BLaER1 treated with 17β-estradiol and CSF1 and Interleukin-3, amounts not matched to agents 10 nM and 100 nM (cell line): ENCODE results near the gene PGLYRP4.

Experiments used
- H3K27ac ChIP-seq, 11 experiments: shearing (Covaris generic); formaldehyde crosslinking; 2 replicates each; pipeline ENCODE4 v1.8.1; 2022
- H3K27me3 ChIP-seq, 11 experiments: shearing (Covaris generic); formaldehyde crosslinking; 2 replicates each; pipeline ENCODE4 v1.8.1; 2022
- H3K36me3 ChIP-seq, 11 experiments: shearing (Covaris generic); formaldehyde crosslinking; 2 replicates each; pipeline ENCODE4 v1.8.1; 2022
- H3K4me1 ChIP-seq, 10 experiments: shearing (Covaris generic); formaldehyde crosslinking; 2 replicates each; pipeline ENCODE4 v1.8.1; 2022
- H3K4me2 ChIP-seq, 11 experiments: shearing (Covaris generic); formaldehyde crosslinking; 2 replicates each; pipeline ENCODE4 v1.8.1; 2022
- H3K4me3 ChIP-seq, 10 experiments: shearing (Covaris generic); formaldehyde crosslinking; 2 replicates each; pipeline ENCODE4 v1.8.1; 2022
- H3K9ac ChIP-seq, 11 experiments: shearing (Covaris generic); formaldehyde crosslinking; 2 replicates each; pipeline ENCODE4 v1.8.1; 2022
- H3K9me3 ChIP-seq, 11 experiments: shearing (Covaris generic); formaldehyde crosslinking; replicated peaks in 1 of 11; 2 replicates each; pipeline ENCODE4 v1.8.1; 2022
- H4K20me1 ChIP-seq, 11 experiments: shearing (Covaris generic); formaldehyde crosslinking; 2 replicates each; pipeline ENCODE4 v1.8.1; 2022
- Cebpa-rat ChIP-seq, 11 experiments: shearing (Covaris generic); IDR thresholded peaks; 2 replicates each; pipeline ENCODE4 v1.8.1; 2022

Gene PGLYRP4

DNA sequence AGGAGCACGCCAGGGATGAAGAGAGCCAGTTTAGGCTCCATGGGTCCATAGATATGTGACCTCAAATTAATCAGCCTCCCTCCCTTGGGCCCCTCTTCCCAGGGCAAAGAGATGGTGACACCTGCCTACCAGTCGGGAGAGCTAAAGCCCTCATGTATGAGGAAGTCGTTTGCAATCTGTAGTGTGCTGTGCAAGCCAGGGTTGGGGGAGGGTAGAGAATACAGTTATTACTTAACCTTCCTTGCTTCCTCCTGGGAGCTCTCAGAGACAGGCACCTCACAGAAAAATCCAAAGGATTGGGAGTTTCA is 4.0 kb downstream of the PGLYRP4 start:
- Histone ChIP-seq H3K9ac (no peak overlapping the region), H3K9me3 (no peaks in the 10 kb centered on the region), H3K4me1 (peaks cover 63 to 78% (median 70%) of the 10 kb centered on the region in 10 experiments), H3K4me3 (no peak overlapping the region), H3K27ac (no peak overlapping the region; a peak in 2 of 22 replicates), H3K36me3 (no peaks in the 10 kb centered on the region), H3K4me2 (peak overlapping the region; percentile 63 to 94 (median 86)), H3K27me3 (peaks cover 0 to 15% (median 0%) of the 10 kb centered on the region in 11 experiments; a peak in 5 of 22 replicates), H4K20me1 (peaks cover 0 to 9% (median 0%) of the 10 kb centered on the region in 11 experiments; a peak in 2 of 22 replicates)
- peak in 1 of 11 experiments; percentile 17; a peak in 1 of 22 replicates for TF ChIP-seq Cebpa-rat (IDR thresholded peaks at IDR 0.05)

GRCh38 chr1:153343811-153344717 is 4.6 kb downstream of the PGLYRP4 start:
- Histone ChIP-seq H3K27ac (peak overlapping the region in 2 of 11 experiments; percentile 27 to 31; a peak in 3 of 22 replicates), H3K4me2 (peak overlapping the region; percentile 63 to 94 (median 86)), H3K4me1 (peaks cover 65 to 78% (median 70%) of the 10 kb centered on the region in 10 experiments), H3K4me3 (no peak overlapping the region), H4K20me1 (peaks cover 0 to 9% (median 0%) of the 10 kb centered on the region in 11 experiments; a peak in 2 of 22 replicates), H3K9ac (no peak overlapping the region), H3K9me3 (0 out of 22 replicates have a peak, but pooled peaks cover 0 to 2% (median 0%) of the 10 kb centered on the region in 11 experiments), H3K36me3 (no peaks in the 10 kb centered on the region), H3K27me3 (peaks cover 0 to 15% (median 0%) of the 10 kb centered on the region in 11 experiments; a peak in 5 of 22 replicates)
- no peak for TF ChIP-seq Cebpa-rat (IDR thresholded peaks at IDR 0.05)

DNA sequence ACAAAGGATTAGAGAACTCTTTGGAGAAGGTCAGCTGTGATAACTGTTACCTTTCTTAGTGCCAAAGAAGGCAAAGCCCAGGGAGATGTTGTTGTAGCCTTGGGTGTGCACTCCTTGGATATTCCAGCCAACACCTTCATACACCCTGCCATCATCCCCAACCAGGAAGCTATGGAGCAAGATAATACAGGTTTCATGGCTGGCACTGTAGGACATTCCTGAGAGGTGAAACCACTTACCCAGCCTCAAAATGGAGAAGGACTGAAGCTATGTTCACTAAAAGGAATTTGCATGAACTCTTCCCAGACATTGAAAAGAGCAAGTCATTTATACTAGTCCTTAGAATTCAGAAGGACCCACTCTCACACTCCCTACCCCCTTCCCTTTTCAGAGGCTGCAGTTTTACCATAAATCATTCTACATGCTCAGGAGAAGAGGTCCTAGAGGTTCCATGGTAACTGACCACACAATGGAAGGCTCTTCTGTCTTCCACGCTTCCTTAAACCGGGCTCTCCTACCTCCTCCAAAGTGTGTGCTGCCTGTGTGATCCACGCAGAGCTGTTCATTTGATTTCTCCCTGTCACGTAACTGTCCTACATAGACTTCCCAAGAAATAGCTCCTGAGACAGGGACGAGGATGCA is 5.5 kb downstream of the PGLYRP4 start:
- peak overlapping the region; percentile 61 to 94 (median 86) for H3K4me2 ChIP-seq
- peaks cover 0 to 11% (median 0%) of the 10 kb centered on the region in 11 experiments; a peak in 3 of 22 replicates for H3K9me3 ChIP-seq
- H3K9ac ChIP-seq = no peak overlapping the region
- H3K4me1 ChIP-seq = peaks cover 74 to 85% (median 78%) of the 10 kb centered on the region in 10 experiments
- H3K27ac ChIP-seq = no peak overlapping the region
- TF ChIP-seq Cebpa-rat (IDR thresholded peaks at IDR 0.05) = no peak
- H3K4me3 ChIP-seq = no peak overlapping the region
- H3K27me3 ChIP-seq = peaks cover 0 to 15% (median 0%) of the 10 kb centered on the region in 11 experiments; a peak in 5 of 22 replicates
- peaks cover 0 to 9% (median 0%) of the 10 kb centered on the region in 11 experiments; a peak in 2 of 22 replicates for H4K20me1 ChIP-seq
- H3K36me3 ChIP-seq = no peaks in the 10 kb centered on the region

DNA sequence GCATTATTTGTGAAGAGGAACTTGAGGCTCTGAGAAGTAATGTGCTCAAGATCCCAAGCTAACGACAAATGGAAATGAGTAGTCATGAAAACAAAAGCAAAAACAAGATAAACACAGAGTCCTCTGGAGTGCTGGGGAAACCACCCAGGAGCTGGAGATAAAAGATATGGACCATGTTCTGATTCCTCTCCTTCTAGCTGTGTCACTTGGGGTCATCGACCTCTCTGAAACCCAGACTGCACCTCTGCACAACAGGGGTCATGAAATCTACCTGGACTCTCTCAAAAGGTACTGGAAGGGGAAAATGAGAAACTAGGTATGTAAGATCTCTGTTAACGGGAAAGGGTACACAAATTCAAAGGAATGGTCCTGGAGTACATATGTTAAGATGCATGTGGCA is 6.5 kb downstream of the PGLYRP4 start:
- H3K27me3 ChIP-seq = peaks cover 0 to 15% (median 0%) of the 10 kb centered on the region in 11 experiments; a peak in 5 of 22 replicates
- H4K20me1 ChIP-seq = peaks cover 0 to 9% (median 0%) of the 10 kb centered on the region in 11 experiments; a peak in 2 of 22 replicates
- H3K9ac ChIP-seq = no peak overlapping the region
- H3K4me1 ChIP-seq = peaks cover 74 to 88% (median 79%) of the 10 kb centered on the region in 10 experiments
- TF ChIP-seq Cebpa-rat (IDR thresholded peaks at IDR 0.05) = no peak
- peak overlapping the region; percentile 61 to 94 (median 86) for H3K4me2 ChIP-seq
- H3K9me3 ChIP-seq = peaks cover 0 to 20% (median 5%) of the 10 kb centered on the region in 11 experiments; a peak in 9 of 22 replicates
- no peaks in the 10 kb centered on the region for H3K36me3 ChIP-seq
- H3K27ac ChIP-seq = no peak overlapping the region
- H3K4me3 ChIP-seq = no peak overlapping the region

DNA sequence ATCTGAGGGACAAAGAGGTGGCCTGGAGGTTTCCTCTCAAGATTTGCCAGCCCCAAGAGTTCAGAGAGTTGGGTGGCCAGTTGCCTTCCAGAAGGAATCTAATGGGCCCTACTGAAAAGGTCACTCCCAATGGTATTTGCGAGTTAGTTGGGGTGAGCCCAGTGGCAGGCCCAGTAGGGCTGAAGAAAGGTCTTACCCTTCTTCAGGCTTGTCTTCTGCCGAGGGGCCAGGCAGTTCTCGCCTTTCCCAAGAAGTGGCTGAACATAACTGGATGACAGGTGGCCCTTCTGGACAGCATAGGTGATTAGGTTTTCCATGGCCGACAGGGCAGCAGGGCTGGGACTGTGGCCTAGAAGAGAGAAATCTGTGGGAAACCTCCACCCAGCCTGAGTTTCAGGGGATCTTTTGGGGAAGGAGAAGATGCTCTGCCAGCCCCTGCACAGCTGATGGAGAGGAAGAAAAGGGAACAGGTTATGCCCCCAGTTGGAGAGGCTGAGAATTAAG is 7.2 kb downstream of the PGLYRP4 start:
- Histone ChIP-seq H3K27me3 (peaks cover 0 to 10% (median 0%) of the 10 kb centered on the region in 11 experiments; a peak in 4 of 22 replicates), H3K4me2 (peak overlapping the region; percentile 61 to 94 (median 86); a peak in 21 of 22 replicates), H4K20me1 (peaks cover 0 to 9% (median 0%) of the 10 kb centered on the region in 11 experiments; a peak in 2 of 22 replicates), H3K36me3 (no peaks in the 10 kb centered on the region), H3K27ac (no peak overlapping the region), H3K9me3 (peaks cover 0 to 25% (median 9%) of the 10 kb centered on the region in 11 experiments; a peak in 9 of 22 replicates), H3K4me1 (peaks cover 74 to 90% (median 77%) of the 10 kb centered on the region in 10 experiments), H3K9ac (no peak overlapping the region), H3K4me3 (no peak overlapping the region)
- no peak for TF ChIP-seq Cebpa-rat (IDR thresholded peaks at IDR 0.05)

GRCh38 chr1:153340356-153340755 is 8.3 kb downstream of the PGLYRP4 start:
- Histone ChIP-seq H3K27me3 (no peaks in the 10 kb centered on the region; a peak in 1 of 22 replicates), H3K4me3 (peak overlapping the region in 1 of 10 experiments; percentile 8; a peak in 1 of 20 replicates), H3K4me2 (peak overlapping the region; percentile 59 to 90 (median 82)), H3K36me3 (no peaks in the 10 kb centered on the region), H3K9ac (no peak overlapping the region), H3K9me3 (peaks cover 0 to 25% (median 14%) of the 10 kb centered on the region in 11 experiments; a peak in 9 of 22 replicates), H3K4me1 (peaks cover 62 to 80% (median 66%) of the 10 kb centered on the region in 10 experiments), H4K20me1 (peaks cover 0 to 4% (median 0%) of the 10 kb centered on the region in 11 experiments; a peak in 2 of 22 replicates), H3K27ac (peak overlapping the region in 3 of 11 experiments; percentile 4 to 48 (median 8); a peak in 2 of 22 replicates)
- no peak for TF ChIP-seq Cebpa-rat (IDR thresholded peaks at IDR 0.05)

- Histone ChIP-seq H3K9ac (peak overlapping the region in 1 of 11 experiments; percentile 21; a peak in 1 of 22 replicates), H3K4me1 (peaks cover 57 to 74% (median 61%) of the 10 kb centered on the region in 10 experiments), H3K9me3 (peaks cover 0 to 25% (median 14%) of the 10 kb centered on the region in 11 experiments; a peak in 9 of 22 replicates), H3K27ac (peak overlapping the region in 3 of 11 experiments; percentile 4 to 48 (median 8); a peak in 2 of 22 replicates), H3K27me3 (no peaks in the 10 kb centered on the region; a peak in 1 of 22 replicates), H3K36me3 (no peaks in the 10 kb centered on the region), H3K4me3 (peak overlapping the region in 3 of 10 experiments; percentile 3 to 17 (median 8); a peak in 1 of 20 replicates), H4K20me1 (no peaks in the 10 kb centered on the region), H3K4me2 (peak overlapping the region; percentile 59 to 90 (median 82))
- TF ChIP-seq Cebpa-rat (IDR thresholded peaks at IDR 0.05) = no peak
Measured at GRCh38 chr1:153339802-153340201, 8.8 kb downstream of the PGLYRP4 start.
